Transverse colon (tissue), 3 donors: ENCODE measurements around the gene SORT1.

Experiments used
- CTCF ChIP-seq, 5 experiments: fragments of 200-600 bp in 3 of 5; fragments of 450-650 bp in 2 of 5; sonication (generic) in 3 of 5; IDR thresholded peaks; 1 replicate in 2 of 5; 2 replicates in 3 of 5; pipeline ENCODE4 v1.5.1; 2016 to 2017; ENCODE audit warnings: antibody characterized with exemption in 5 of 5, inconsistent platforms in 3 of 5, mild to moderate bottlenecking in 2 of 5, moderate library complexity in 1 of 5
- POLR2A ChIP-seq: fragments of 450-650 bp; IDR thresholded peaks from one replicate; pipeline ENCODE4 v1.6.1; 2016; ENCODE audit warnings: antibody characterized with exemption, mild to moderate bottlenecking, moderate library complexity

GRCh38 chr1:109433322-109433721, 35.6 kb upstream of the SORT1 start:
- TF ChIP-seq CTCF (IDR thresholded peaks at IDR 0.05): no peak
- TF ChIP-seq POLR2A: no peak
